Nephron (organoid): ENCODE measurements around the gene CD69.

Experiments used
- H3K27ac Mint-ChIP-seq, 3 experiments: 2 replicates each; pipeline ENCODE4 v1.8.0; 2020; ENCODE audit warnings: mixed read lengths in 3 of 3, mild to moderate bottlenecking in 2 of 3, moderate library complexity in 1 of 3
- H3K27me3 Mint-ChIP-seq: 2 replicates; pipeline ENCODE4 v1.8.0; 2021; ENCODE audit warnings: low read depth, mild to moderate bottlenecking, moderate library complexity, mixed read lengths
- H3K36me3 Mint-ChIP-seq: 2 replicates; pipeline ENCODE4 v1.8.0; 2020; ENCODE audit warnings: low read depth, mixed read lengths
- H3K4me1 Mint-ChIP-seq: 2 replicates; pipeline ENCODE4 v1.8.0; 2020; ENCODE audit warnings: mixed read lengths
- H3K4me3 Mint-ChIP-seq, 3 experiments: 2 replicates each; pipeline ENCODE4 v1.8.0; 2020; ENCODE audit warnings: mild to moderate bottlenecking in 3 of 3, mixed read lengths in 3 of 3, moderate library complexity in 2 of 3
- H3K9me3 Mint-ChIP-seq: 2 replicates; pipeline ENCODE4 v1.8.0; 2020; ENCODE audit warnings: mixed read lengths
- TF ChIP-seq, protein P1 (sequence below), 3 experiments: fragments of 200-600 bp; sonication (generic); IDR thresholded peaks; one replicate each; pipeline ENCODE4 v1.5.0; 2021; ENCODE audit warnings: antibody characterized with exemption in 3 of 3; ENCODE audit not compliant: unreplicated experiment in 3 of 3

CD69 gene

DNA sequence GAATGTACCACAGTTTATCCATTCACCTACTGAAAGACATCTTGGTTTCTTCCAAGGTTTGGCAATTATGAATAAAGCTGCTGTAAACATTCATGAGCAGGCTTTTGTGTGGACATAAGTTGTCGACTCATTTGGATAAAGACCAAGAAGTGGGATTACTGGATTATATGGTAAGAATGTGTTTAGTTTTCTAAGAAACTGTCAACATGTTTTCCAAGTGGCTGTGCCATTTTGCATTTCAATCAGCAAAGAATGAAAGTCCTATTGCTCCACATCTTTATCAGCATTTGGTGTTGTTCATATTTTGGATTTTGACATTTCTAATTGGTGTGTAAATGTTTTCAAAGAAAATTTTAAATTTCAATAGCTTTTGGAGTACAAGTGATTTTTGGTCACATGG is 39.3 kb upstream of the CD69 start:
- H3K4me1 Mint-ChIP-seq: no peaks in the 10 kb centered on the region
- H3K27ac Mint-ChIP-seq: no peak overlapping the region
- TF ChIP-seq, protein P1, sequence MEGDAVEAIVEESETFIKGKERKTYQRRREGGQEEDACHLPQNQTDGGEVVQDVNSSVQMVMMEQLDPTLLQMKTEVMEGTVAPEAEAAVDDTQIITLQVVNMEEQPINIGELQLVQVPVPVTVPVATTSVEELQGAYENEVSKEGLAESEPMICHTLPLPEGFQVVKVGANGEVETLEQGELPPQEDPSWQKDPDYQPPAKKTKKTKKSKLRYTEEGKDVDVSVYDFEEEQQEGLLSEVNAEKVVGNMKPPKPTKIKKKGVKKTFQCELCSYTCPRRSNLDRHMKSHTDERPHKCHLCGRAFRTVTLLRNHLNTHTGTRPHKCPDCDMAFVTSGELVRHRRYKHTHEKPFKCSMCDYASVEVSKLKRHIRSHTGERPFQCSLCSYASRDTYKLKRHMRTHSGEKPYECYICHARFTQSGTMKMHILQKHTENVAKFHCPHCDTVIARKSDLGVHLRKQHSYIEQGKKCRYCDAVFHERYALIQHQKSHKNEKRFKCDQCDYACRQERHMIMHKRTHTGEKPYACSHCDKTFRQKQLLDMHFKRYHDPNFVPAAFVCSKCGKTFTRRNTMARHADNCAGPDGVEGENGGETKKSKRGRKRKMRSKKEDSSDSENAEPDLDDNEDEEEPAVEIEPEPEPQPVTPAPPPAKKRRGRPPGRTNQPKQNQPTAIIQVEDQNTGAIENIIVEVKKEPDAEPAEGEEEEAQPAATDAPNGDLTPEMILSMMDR (IDR thresholded peaks at IDR 0.05; ENCODE audit: unreplicated experiment in 3 of 3): no peak
- no peaks in the 10 kb centered on the region for H3K9me3 Mint-ChIP-seq
- H3K27me3 Mint-ChIP-seq: no peaks in the 10 kb centered on the region
- no peaks in the 10 kb centered on the region for H3K36me3 Mint-ChIP-seq
- H3K4me3 Mint-ChIP-seq: no peak overlapping the region

DNA sequence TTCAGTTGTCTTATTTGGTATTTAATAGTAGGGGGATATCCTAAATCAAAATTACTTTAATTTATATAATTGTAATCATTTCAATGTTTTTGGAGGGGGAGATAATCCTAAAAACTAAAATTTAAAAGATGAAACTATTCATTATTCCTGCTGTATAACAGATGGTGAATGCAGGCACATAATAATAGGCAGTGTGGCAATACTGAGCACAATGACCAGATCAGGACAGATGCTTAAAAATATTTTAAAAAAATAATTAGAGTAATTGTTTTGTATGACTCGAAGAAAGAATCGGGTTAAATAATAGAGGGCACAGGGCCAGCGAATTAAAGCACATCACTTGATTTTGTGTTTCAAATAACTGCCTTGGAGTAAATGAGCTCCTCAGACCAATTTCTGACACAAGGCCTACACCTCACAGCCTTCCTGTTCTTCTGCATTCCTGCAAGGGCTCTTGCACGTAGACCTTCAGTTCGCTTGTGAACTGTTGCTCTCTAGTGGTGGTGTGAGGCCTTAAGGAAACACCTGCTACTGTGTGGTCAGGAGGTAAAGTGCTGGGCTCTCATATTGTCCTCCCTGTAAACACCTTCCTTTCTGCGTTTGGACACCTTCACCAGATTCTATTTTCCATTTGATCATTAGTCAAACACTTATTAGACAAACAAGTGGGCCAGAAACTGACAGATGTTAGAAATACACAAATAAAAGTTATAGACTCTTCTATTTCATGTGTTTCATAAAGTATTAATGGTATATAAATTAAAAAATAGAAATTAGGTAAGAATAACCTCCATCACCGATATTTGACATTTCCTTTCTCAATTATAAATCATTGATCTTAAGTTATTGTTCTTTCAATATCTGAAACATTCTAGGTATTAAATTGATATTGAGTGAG is 37.3 kb upstream of the CD69 start:
- Mint-ChIP-seq H3K4me1 (no peaks in the 10 kb centered on the region), H3K4me3 (no peak overlapping the region), H3K27me3 (no peaks in the 10 kb centered on the region), H3K9me3 (no peaks in the 10 kb centered on the region), H3K36me3 (no peaks in the 10 kb centered on the region), H3K27ac (no peak overlapping the region)
- TF ChIP-seq, protein P1 (IDR thresholded peaks at IDR 0.05; ENCODE audit: unreplicated experiment in 3 of 3): peak; percentile 36 to 52 (median 39)

DNA sequence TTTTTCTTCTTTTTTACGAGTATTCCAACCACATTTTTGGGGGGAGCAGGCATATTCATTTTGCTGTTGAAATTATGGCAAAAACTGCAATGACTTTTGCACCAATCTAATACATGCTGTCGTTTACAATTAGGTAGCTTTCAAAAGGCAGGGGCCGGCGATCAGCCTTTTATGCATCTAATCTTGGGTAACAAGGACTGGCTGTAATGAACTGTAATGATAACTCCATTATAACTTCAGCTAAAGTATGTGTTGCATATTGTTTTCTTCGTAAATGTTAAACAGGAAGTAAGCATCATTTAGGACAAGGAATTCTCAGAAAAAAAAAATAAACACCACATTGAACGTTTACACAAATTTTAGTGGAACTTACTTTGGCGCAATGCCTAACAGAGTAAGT is 36.3 kb upstream of the CD69 start:
- Mint-ChIP-seq H3K27me3 (no peaks in the 10 kb centered on the region), H3K27ac (no peak overlapping the region), H3K4me1 (no peaks in the 10 kb centered on the region), H3K4me3 (no peak overlapping the region), H3K9me3 (no peaks in the 10 kb centered on the region), H3K36me3 (no peaks in the 10 kb centered on the region)
- TF ChIP-seq, protein P1 (IDR thresholded peaks at IDR 0.05; ENCODE audit: unreplicated experiment in 3 of 3): no peak

DNA sequence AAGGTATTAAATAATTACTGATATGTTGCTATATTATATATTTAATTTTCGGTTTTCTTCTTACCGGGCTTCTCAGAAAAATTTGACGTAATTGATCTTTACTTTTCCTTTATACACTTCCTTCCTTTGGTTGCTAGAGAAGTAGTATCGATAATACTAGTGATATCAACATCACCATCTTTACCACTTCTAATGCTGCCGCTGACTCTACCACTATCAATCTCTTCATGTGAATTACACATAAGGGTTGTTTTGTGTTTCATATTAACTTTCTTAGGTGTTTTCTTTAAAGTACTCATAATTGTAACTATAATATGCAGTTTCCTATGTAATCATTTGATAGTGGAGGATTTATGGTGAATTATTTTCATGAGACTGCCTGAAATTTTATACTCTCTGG is 35.6 kb upstream of the CD69 start:
- TF ChIP-seq, protein P1 (IDR thresholded peaks at IDR 0.05; ENCODE audit: unreplicated experiment in 3 of 3): no peak
- no peaks in the 10 kb centered on the region for H3K36me3 Mint-ChIP-seq
- H3K27ac Mint-ChIP-seq: no peak overlapping the region
- no peak overlapping the region for H3K4me3 Mint-ChIP-seq
- H3K27me3 Mint-ChIP-seq: no peaks in the 10 kb centered on the region
- no peaks in the 10 kb centered on the region for H3K4me1 Mint-ChIP-seq
- no peaks in the 10 kb centered on the region for H3K9me3 Mint-ChIP-seq

DNA sequence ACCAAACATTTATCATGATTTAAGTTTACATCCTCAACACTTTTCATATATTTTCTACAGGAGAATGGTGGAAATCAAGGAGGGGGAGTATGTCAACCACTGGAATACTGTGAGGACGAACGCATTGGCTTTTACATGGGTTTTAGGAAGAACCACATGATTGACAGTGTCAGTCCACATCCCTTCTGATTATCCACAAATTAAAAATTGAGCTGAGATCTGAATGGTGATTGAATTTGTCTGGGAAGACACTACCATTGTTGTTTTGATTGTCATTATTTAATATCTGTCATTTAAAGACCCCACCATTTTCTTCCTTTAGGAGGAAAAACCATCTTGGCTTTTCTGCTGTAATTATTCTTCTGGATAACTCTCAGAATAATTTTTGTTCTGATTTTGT is 35.2 kb upstream of the CD69 start:
- Mint-ChIP-seq H3K4me1 (no peaks in the 10 kb centered on the region), H3K4me3 (no peak overlapping the region), H3K9me3 (no peaks in the 10 kb centered on the region), H3K27me3 (no peaks in the 10 kb centered on the region), H3K27ac (no peak overlapping the region), H3K36me3 (no peaks in the 10 kb centered on the region)
- TF ChIP-seq, protein P1 (IDR thresholded peaks at IDR 0.05; ENCODE audit: unreplicated experiment in 3 of 3): no peak
